ENCODE data around the gene JAML.

GRCh38 chr11:118161786-118162185 is 63.0 kb downstream of the JAML start:
- no peak for TF ChIP-seq POLR2A (IDR thresholded peaks at IDR 0.05)
- TF ChIP-seq, protein P1, sequence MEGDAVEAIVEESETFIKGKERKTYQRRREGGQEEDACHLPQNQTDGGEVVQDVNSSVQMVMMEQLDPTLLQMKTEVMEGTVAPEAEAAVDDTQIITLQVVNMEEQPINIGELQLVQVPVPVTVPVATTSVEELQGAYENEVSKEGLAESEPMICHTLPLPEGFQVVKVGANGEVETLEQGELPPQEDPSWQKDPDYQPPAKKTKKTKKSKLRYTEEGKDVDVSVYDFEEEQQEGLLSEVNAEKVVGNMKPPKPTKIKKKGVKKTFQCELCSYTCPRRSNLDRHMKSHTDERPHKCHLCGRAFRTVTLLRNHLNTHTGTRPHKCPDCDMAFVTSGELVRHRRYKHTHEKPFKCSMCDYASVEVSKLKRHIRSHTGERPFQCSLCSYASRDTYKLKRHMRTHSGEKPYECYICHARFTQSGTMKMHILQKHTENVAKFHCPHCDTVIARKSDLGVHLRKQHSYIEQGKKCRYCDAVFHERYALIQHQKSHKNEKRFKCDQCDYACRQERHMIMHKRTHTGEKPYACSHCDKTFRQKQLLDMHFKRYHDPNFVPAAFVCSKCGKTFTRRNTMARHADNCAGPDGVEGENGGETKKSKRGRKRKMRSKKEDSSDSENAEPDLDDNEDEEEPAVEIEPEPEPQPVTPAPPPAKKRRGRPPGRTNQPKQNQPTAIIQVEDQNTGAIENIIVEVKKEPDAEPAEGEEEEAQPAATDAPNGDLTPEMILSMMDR (IDR thresholded peaks at IDR 0.05): no peak

Measured in vagina (tissue), 2 donors.